Measurements from ENCODE around the gene PXK.

Gene PXK

GRCh38 chr3:58470363-58471024, 137.8 kb downstream of the PXK start:
- DNase-seq: no peak

- DNase-seq: peak; percentile 88 to 91
These were observed 138.6 kb downstream of the PXK start for GRCh38 chr3:58471025-58471887.

GRCh38 chr3:58473275-58473674, 140.6 kb downstream of the PXK start:
- DNase-seq: no peak

GRCh38 chr3:58474348-58474911, 141.7 kb downstream of the PXK start:
- no peak for DNase-seq

DNA sequence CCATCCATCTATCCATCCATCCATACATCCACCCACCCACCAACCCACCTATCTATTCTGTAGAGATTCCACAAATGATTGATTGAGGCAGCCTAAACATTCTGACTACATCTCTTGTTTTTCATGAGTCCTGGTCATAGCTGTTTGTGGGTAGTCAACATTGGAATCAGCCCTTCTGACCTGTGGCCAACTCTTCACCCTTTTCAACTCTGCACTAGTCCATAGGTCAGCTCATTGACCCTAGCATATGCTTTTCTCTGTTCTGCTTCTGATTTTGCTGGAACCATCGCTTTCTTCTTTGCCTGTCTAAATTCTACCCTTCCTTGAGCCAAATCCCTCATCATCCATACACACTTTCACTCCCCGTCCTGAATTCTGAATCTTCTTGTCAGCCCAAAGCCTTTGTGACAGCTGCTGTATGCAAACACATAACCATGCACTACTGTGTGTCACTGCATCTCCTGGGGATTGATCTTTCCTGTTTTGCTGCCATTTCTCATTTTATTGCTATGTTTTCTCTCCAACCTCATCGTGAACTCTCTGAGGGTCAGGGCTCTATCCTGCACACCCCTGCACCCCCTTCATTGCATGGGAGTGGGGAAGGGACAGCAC, 142.4 kb downstream of the PXK start:
- no peak for DNase-seq
